AG04450 (cell line): ENCODE results near the gene KCNK15. TPM values are rescaled to one million over a fixed set of nuclear protein-coding genes. Genes with fewer than 3 reads are reported as not detected.

Source experiments
- CTCF ChIA-PET: fragments of 300-600, 350-600 bp; formaldehyde crosslinking; extraction: SDS; loops from one replicate; lab custom pipeline; 2022; ENCODE audit warnings: antibody characterized with exemption, inconsistent platforms; lab: Charles Lee
- POLR2A ChIA-PET: fragments of 350-600 bp; formaldehyde crosslinking; extraction: SDS; loops from one replicate; lab custom pipeline; 2021; ENCODE audit warnings: antibody characterized with exemption, inconsistent platforms; lab: Yijun Ruan, JAX
- DNase-seq: peaks from one replicate; pipeline ENCODE4 v3.0.0-alpha.2; 2011; ENCODE audit warnings: low read depth, low spot score
- H3K27ac ChIP-seq: one replicate; pipeline ENCODE4 v1.5.1; 2012; ENCODE audit warnings: low read depth, low read length, control low read depth
- H3K27me3 ChIP-seq: one replicate; pipeline ENCODE4 v1.6.0; 2012; ENCODE audit warnings: low read length; ENCODE audit not compliant: control insufficient read depth, insufficient read depth
- H3K4me3 ChIP-seq: 2 replicates; pipeline ENCODE4 v1.5.1; 2011; ENCODE audit warnings: mild to moderate bottlenecking, low read depth, low read length, control low read depth
- H3K9me3 ChIP-seq: 2 replicates; pipeline ENCODE4 v1.5.1; 2012; ENCODE audit warnings: low read length; ENCODE audit not compliant: control insufficient read depth, insufficient read depth
- CTCF ChIP-seq: IDR thresholded peaks from 2 replicates; pipeline ENCODE4 v1.5.1; 2011; ENCODE audit warnings: low read depth, low read length, control low read depth, inconsistent platforms
- polyA plus RNA-seq: library from polyadenylated mRNA; depleted of rRNA; stranded (reverse); fragments of >200 nt; gene quantifications from 2 replicates; pipeline ENCODE4 v1.2.3, GENCODE V29; 2011

The KCNK15 gene
- polyA plus RNA-seq, 1 experiment = not detected

DNA sequence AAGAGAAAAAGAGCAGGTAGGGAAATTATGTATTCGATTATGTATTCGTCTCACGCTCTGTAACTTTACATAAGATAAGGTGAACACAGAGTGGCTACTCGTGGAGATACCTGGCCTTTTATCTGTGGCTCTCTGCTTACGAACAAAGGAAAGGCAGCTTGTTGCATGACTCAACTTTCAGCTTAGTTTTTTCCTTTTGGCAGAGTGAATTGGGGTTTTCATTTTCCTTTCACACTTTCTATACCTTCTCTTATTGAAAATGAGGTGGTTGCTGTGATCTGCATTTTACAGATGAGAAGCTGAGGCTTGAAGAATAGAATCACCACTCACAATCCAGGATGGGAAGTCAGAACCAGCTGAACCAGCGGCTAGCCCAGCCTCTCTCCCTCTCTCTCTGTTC, 13.3 kb upstream of the KCNK15 start:
- H3K9me3 ChIP-seq = no peaks in the 10 kb centered on the region
- POLR2A ChIA-PET = no interaction called here
- no peaks in the 10 kb centered on the region for H3K27me3 ChIP-seq
- H3K4me3 ChIP-seq = no peak overlapping the region
- no peak for TF ChIP-seq CTCF
- no peak overlapping the region for H3K27ac ChIP-seq
- CTCF ChIA-PET = interaction anchor here (1.0 to 6.4 kb wide), 13 partner anchors 9 to 81 kb away, joined by 3 to 190 read pairs (median 5); partner anchors contain the start of gene ADA
- no peak for DNase-seq

DNA sequence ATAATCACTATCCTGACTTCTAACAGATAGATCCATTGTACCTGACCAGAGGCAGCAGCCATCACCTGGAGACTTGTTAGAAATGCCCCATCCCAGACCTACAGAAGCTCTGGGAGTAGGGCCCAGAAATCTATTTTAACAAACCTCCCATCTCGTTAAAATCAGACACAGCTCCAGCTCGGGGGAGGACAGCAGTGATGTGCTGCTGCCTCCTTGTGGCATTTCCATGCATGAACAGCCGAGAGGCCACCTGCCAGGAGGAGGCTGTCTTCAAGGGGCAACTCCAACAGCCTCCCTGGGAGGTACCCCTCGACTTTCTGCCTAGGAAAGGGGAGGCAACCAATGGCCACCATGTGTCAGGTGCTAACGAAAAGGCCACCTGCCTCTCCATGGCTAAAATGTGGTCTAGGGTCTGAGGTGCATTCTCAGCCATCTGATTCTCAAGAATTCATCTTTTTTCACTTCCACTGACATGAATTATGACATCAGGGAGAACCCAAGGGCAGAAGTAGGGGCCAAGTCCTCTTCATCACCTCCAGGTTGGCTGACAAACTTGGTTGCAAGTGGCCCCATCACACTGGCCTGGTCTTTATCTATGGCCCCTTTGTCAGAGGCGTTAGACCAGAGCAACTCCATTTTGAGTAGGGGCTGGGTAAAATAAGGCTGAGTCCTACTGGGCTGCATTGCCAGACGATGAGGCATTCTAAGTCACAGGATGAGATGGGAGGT, 12.2 kb upstream of the KCNK15 start:
- H3K4me3 ChIP-seq = no peak overlapping the region
- peak; percentile 97 for TF ChIP-seq CTCF
- H3K9me3 ChIP-seq = no peaks in the 10 kb centered on the region
- CTCF ChIA-PET = interaction anchor here (0.6 to 6.4 kb wide), 12 partner anchors 10 to 215 kb away, joined by 3 to 190 read pairs (median 4); partner anchors contain the start of gene ADA
- H3K27ac ChIP-seq = no peak overlapping the region
- POLR2A ChIA-PET = no interaction called here
- no peak for DNase-seq
- H3K27me3 ChIP-seq = no peaks in the 10 kb centered on the region

GRCh38 chr20:44734938-44735337, 10.7 kb upstream of the KCNK15 start:
- Histone ChIP-seq H3K27me3 (peaks cover 3% of the 10 kb centered on the region), H3K27ac (no peak overlapping the region), H3K9me3 (no peaks in the 10 kb centered on the region), H3K4me3 (no peak overlapping the region)
- POLR2A ChIA-PET = no interaction called here
- CTCF ChIA-PET = interaction anchor here (0.9 to 6.4 kb wide), 4 partner anchors 11 to 132 kb away, joined by 3 to 190 read pairs (median 3); no protein-coding TSS in a partner anchor
- peak; percentile 51 for TF ChIP-seq CTCF
- no peak for DNase-seq

DNA sequence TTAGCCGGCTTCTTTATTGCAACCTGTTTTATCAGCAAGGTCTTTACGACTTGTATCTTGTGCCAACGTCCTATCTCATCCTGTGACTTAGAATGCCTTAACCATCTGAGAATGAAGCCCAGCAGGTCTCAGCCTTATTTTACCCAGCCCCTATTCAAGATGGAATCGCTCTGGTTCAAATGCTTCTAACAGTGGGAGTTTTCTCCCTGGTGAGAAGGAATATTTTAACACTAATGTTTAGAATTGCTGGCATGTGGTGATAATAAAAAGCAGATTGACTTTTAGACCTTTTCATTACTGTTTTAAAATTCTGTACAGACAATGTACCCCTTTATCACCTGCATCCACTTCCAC, 9.9 kb upstream of the KCNK15 start:
- POLR2A ChIA-PET = no interaction called here
- no peak overlapping the region for H3K27ac ChIP-seq

More for the DNA sequence above, 9.9 kb upstream of the KCNK15 start:
- CTCF ChIA-PET = interaction anchor here (1.1 to 6.4 kb wide), 2 partner anchors 12 to 51 kb away, joined by 3 to 190 read pairs; no protein-coding TSS in a partner anchor
- TF ChIP-seq CTCF = no peak
- Histone ChIP-seq H3K4me3 (no peak overlapping the region), H3K9me3 (no peaks in the 10 kb centered on the region), H3K27me3 (peaks cover 7% of the 10 kb centered on the region)
- DNase-seq = no peak
